Right atrium auricular region (tissue), 2 donors: ENCODE data around the gene FARS2. TPM values are rescaled to one million over a fixed set of nuclear protein-coding genes. Genes with fewer than 3 reads are reported as not detected.

ENCODE experiments used
- DNase-seq: peaks from one replicate; pipeline ENCODE4 v3.0.0-alpha.2; 2019; ENCODE audit warnings: low spot score
- H3K27ac ChIP-seq, 2 donors: fragments of 200-600 bp; sonication (generic); 1 replicate in 1 of 2; 2 replicates in 1 of 2; pipeline ENCODE4 v1.5.1; 2016 to 2019
- H3K27me3 ChIP-seq, 2 donors: fragments of 200-600 bp; sonication (generic); one replicate each; pipeline versions ENCODE4 v1.5.1 to v1.6.0; 2017 to 2019
- H3K36me3 ChIP-seq: fragments of 200-600 bp; sonication (generic); one replicate; pipeline ENCODE4 v1.5.1; 2016
- H3K4me1 ChIP-seq, 2 donors: fragments of 200-600 bp; sonication (generic); one replicate each; pipeline versions ENCODE4 v1.5.1 to v1.6.0; 2017 to 2019
- H3K4me3 ChIP-seq, 2 donors: fragments of 200-600 bp; sonication (generic); 1 replicate in 1 of 2; 2 replicates in 1 of 2; pipeline ENCODE4 v1.5.1; 2017 to 2019; ENCODE audit warnings: mild to moderate bottlenecking in 1 of 2, moderate library complexity in 1 of 2
- H3K9me3 ChIP-seq, 2 donors: fragments of 200-600 bp; sonication (generic); one replicate each; pipeline ENCODE4 v1.5.1; 2019
- CTCF ChIP-seq, 2 donors: fragments of 200-600 bp; sonication (generic); IDR thresholded peaks; one replicate each; pipeline ENCODE4 v1.5.1; 2019; ENCODE audit warnings: antibody characterized with exemption in 2 of 2
- total RNA-seq, 2 donors: library from RNA; depleted of rRNA; stranded (reverse); fragments of >200 nt; gene quantifications; one replicate each; pipeline ENCODE4 v1.1.0, GENCODE V29; 2016

FARS2 gene
- total RNA-seq, 2 donors from 2014 or later = 9.4 to 15.0 TPM

GRCh38 chr6:5243069-5243468 is 18.2 kb upstream of the FARS2 start:
- no peaks in the 10 kb centered on the region for H3K36me3 ChIP-seq
- no peak overlapping the region for H3K4me3 ChIP-seq
- H3K27ac ChIP-seq = no peak overlapping the region
- H3K4me1 ChIP-seq = no peaks in the 10 kb centered on the region
- no peak for DNase-seq
- TF ChIP-seq CTCF (IDR thresholded peaks at IDR 0.05) = no peak
- H3K27me3 ChIP-seq = no peaks in the 10 kb centered on the region
- H3K9me3 ChIP-seq = no peaks in the 10 kb centered on the region

GRCh38 chr6:5246141-5247097 is 14.9 kb upstream of the FARS2 start:
- no peaks in the 10 kb centered on the region for H3K4me1 ChIP-seq
- DNase-seq = no peak
- no peaks in the 10 kb centered on the region for H3K27me3 ChIP-seq
- no peak for TF ChIP-seq CTCF (IDR thresholded peaks at IDR 0.05)
- no peaks in the 10 kb centered on the region for H3K9me3 ChIP-seq
- H3K4me3 ChIP-seq = no peak overlapping the region
- no peak overlapping the region for H3K27ac ChIP-seq
- H3K36me3 ChIP-seq = no peaks in the 10 kb centered on the region

GRCh38 chr6:5247201-5247600 is 14.1 kb upstream of the FARS2 start:
- no peaks in the 10 kb centered on the region for H3K4me1 ChIP-seq
- no peak overlapping the region for H3K4me3 ChIP-seq
- no peak for TF ChIP-seq CTCF (IDR thresholded peaks at IDR 0.05)
- no peaks in the 10 kb centered on the region for H3K27me3 ChIP-seq
- no peaks in the 10 kb centered on the region for H3K9me3 ChIP-seq
- H3K27ac ChIP-seq = no peak overlapping the region
- H3K36me3 ChIP-seq = no peaks in the 10 kb centered on the region
- DNase-seq = no peak

GRCh38 chr6:5248302-5249098 is 12.8 kb upstream of the FARS2 start:
- Histone ChIP-seq H3K4me1 (no peaks in the 10 kb centered on the region), H3K27ac (no peak overlapping the region), H3K36me3 (no peaks in the 10 kb centered on the region), H3K4me3 (no peak overlapping the region), H3K9me3 (no peaks in the 10 kb centered on the region), H3K27me3 (no peaks in the 10 kb centered on the region)
- no peak for DNase-seq
- TF ChIP-seq CTCF (IDR thresholded peaks at IDR 0.05) = no peak

- Histone ChIP-seq H3K27ac (no peak overlapping the region), H3K27me3 (no peaks in the 10 kb centered on the region), H3K9me3 (no peaks in the 10 kb centered on the region), H3K4me3 (no peak overlapping the region), H3K36me3 (no peaks in the 10 kb centered on the region), H3K4me1 (no peaks in the 10 kb centered on the region)
- TF ChIP-seq CTCF (IDR thresholded peaks at IDR 0.05) = no peak
- no peak for DNase-seq
Observed at GRCh38 chr6:5249451-5250122, 11.7 kb upstream of the FARS2 start.
